Measurements from ENCODE around the gene DNPEP. TPM values are rescaled to one million over a fixed set of nuclear protein-coding genes. Genes with fewer than 3 reads are reported as not detected.

The DNPEP gene
- total RNA-seq, 1 donor from 2014 or later: 93.4 TPM

- CTCF ChIA-PET: interaction anchor here (0.7 to 6.2 kb wide), 10 partner anchors 9 to 286 kb away, joined by 3 to 82 read pairs (median 4); no protein-coding TSS in a partner anchor
- Mint-ChIP-seq H3K36me3 (ENCODE audit: low read depth) (no peaks in the 10 kb centered on the region), H3K4me3 (no peak overlapping the region), H3K27me3 (peaks cover 20% of the 10 kb centered on the region), H3K9me3 (no peaks in the 10 kb centered on the region), H3K4me1 (no peaks in the 10 kb centered on the region), H3K27ac (no peak overlapping the region)
- peak; percentile 95 for ATAC-seq (ENCODE audit: low read depth)
- intact Hi-C loops (cut with micrococcal nuclease): loop anchor here (1.0 kb wide), 3 partner anchors 56 to 239 kb away; no protein-coding TSS in a partner anchor
- POLR2A ChIA-PET: interaction anchor here (1.1 kb wide), 1 partner anchor 127 kb away, joined by 3 read pairs; no protein-coding TSS in a partner anchor
- peak; percentile 89 for TF ChIP-seq CTCF (IDR thresholded peaks at IDR 0.05)
- no peak for DNase-seq
Observed at GRCh38 chr2:219402665-219403515, 15.2 kb upstream of the DNPEP start.

DNA sequence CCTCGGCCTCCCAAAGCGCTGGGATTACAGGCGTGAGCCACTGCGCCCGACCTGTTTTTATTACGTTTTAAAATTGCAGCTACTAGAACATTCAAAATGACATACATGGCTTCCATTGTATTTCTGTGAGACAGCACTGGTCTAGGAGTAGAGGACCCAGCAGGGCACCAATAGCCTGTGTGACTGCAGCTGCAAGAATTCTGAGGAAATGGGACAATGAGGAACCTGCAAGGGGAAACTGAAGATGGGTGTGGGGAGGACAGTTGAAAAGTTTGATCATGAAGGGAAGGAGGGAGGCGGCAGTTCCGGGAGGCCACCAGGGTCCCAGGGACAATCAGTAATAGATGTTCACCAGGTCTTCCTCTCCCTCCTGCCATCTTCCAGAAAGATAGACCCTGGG is 13.9 kb upstream of the DNPEP start:
- TF ChIP-seq CTCF (IDR thresholded peaks at IDR 0.05): no peak
- H3K9me3 Mint-ChIP-seq: no peaks in the 10 kb centered on the region
- no peaks in the 10 kb centered on the region for H3K36me3 Mint-ChIP-seq (ENCODE audit: low read depth)
- H3K27me3 Mint-ChIP-seq: peaks cover 18% of the 10 kb centered on the region
- POLR2A ChIA-PET: no interaction called here
- no peaks in the 10 kb centered on the region for H3K4me1 Mint-ChIP-seq
- H3K4me3 Mint-ChIP-seq: no peak overlapping the region
- intact Hi-C loops (cut with micrococcal nuclease): no loop called here
- no peak for ATAC-seq (ENCODE audit: low read depth)
- no peak overlapping the region for H3K27ac Mint-ChIP-seq
- CTCF ChIA-PET: interaction anchor here (1.6 to 6.2 kb wide), 4 partner anchors 56 to 288 kb away, joined by 8 to 82 read pairs (median 9); no protein-coding TSS in a partner anchor
- no peak for DNase-seq

DNA sequence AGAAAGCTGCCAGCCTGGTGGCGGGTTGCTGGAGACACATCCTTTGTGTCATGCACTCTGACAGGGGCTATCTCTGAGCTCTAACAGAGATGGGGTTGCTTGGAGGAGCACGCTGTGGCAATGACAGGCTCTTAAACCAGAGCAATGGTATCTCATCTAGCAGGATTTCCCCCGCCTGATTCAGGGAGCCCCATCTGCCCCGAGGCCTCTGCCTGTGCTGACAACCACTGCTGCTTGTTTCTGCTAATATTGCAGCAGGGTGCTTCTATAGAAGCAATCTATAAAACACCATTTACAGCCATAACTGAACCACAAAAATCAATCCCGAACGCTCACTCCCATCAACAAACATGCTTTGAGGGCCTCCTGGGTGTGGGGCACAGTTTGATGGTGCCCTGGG is 12.8 kb upstream of the DNPEP start:
- intact Hi-C loops (cut with micrococcal nuclease): no loop called here
- ChIA-PET POLR2A (no interaction called here), CTCF (interaction anchor here (0.7 to 6.2 kb wide), 2 partner anchors 123 to 129 kb away, joined by 3 to 82 read pairs; no protein-coding TSS in a partner anchor)
- ATAC-seq (ENCODE audit: low read depth) (no peak), DNase-seq (no peak)
- Mint-ChIP-seq H3K4me1 (no peaks in the 10 kb centered on the region), H3K27me3 (peaks cover 22% of the 10 kb centered on the region), H3K27ac (no peak overlapping the region), H3K36me3 (ENCODE audit: low read depth) (no peaks in the 10 kb centered on the region), H3K9me3 (no peaks in the 10 kb centered on the region), H3K4me3 (no peak overlapping the region)
- TF ChIP-seq CTCF (IDR thresholded peaks at IDR 0.05): no peak

DNA sequence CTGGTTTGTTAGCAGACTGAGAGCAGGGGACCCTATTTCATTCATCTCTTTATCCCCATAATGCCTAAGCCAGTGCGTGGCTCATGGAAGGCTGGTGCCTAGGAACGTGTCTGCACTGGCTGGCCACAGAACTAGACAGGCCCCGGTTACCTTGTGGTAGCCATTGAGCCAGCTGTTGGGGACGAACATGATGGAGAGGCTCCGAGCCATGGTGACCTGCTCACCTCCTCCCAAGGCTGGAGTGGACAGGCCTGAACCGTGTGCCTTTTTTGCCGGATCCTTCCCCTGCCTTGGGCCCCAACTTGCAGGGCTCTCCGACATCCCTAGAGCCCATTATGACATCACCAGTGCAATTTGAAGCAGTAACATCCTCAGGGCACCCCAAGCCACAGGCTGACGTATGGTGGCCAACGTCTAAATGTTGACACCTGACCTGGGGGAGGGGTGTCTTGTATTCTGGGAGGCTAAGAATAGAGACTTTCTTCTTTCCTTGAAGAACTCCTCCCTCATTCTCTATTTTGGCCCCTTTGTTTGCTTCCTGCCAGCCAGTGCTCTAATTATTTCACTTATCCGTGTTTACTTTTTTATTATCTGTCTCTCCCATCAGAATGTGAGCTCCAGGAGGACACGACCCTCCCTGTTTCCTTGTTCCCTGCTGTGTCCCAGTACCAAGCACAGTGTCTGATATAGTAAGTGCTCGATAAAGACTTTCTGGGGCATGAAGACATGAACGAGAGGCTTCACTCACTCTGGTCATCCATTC is 12.2 kb upstream of the DNPEP start:
- intact Hi-C loops (cut with micrococcal nuclease): no loop called here

More for the DNA sequence above, 12.2 kb upstream of the DNPEP start:
- Mint-ChIP-seq H3K4me3 (no peak overlapping the region), H3K36me3 (ENCODE audit: low read depth) (no peaks in the 10 kb centered on the region), H3K4me1 (no peaks in the 10 kb centered on the region), H3K9me3 (no peaks in the 10 kb centered on the region), H3K27me3 (peaks cover 26% of the 10 kb centered on the region), H3K27ac (no peak overlapping the region)
- TF ChIP-seq CTCF (IDR thresholded peaks at IDR 0.05): no peak
- POLR2A ChIA-PET: no interaction called here
- DNase-seq (no peak), ATAC-seq (ENCODE audit: low read depth) (no peak)
- CTCF ChIA-PET: interaction anchor here (6.2 kb wide), 1 partner anchor 130 kb away, joined by 82 read pairs; no protein-coding TSS in a partner anchor

Measured in activated B cell treated with CpG ODN at 0.5 μM for 24 hours (primary cell).